KOPT-K1 (cell line): ENCODE data around the gene ADPRH.
"Not testable (repeated sequence)": the region's sequence is repeated elsewhere in the genome, so short reads cannot be mapped to it uniquely, and the experiment has no call there.

ENCODE experiments used
- H3K27ac ChIP-seq: fragments of 200-600 bp; sonication (generic); 2 replicates; pipeline ENCODE4 v1.5.1; 2016; ENCODE audit warnings: antibody characterized with exemption, mild to moderate bottlenecking, low read depth, low read length; ENCODE audit not compliant: poor library complexity, severe bottlenecking
- H3K36me3 ChIP-seq: fragments of 200-600 bp; sonication (generic); 2 replicates; pipeline ENCODE4 v1.5.1; 2017; ENCODE audit warnings: antibody characterized with exemption, mild to moderate bottlenecking, low read length, moderate library complexity; ENCODE audit not compliant: insufficient read depth
- H3K9me3 ChIP-seq: fragments of 200-600 bp; sonication (generic); 2 replicates; pipeline ENCODE4 v1.5.1; 2017; ENCODE audit warnings: antibody characterized with exemption, low read length, mild to moderate bottlenecking; ENCODE audit not compliant: insufficient read depth, poor library complexity, severe bottlenecking

The ADPRH gene

DNA sequence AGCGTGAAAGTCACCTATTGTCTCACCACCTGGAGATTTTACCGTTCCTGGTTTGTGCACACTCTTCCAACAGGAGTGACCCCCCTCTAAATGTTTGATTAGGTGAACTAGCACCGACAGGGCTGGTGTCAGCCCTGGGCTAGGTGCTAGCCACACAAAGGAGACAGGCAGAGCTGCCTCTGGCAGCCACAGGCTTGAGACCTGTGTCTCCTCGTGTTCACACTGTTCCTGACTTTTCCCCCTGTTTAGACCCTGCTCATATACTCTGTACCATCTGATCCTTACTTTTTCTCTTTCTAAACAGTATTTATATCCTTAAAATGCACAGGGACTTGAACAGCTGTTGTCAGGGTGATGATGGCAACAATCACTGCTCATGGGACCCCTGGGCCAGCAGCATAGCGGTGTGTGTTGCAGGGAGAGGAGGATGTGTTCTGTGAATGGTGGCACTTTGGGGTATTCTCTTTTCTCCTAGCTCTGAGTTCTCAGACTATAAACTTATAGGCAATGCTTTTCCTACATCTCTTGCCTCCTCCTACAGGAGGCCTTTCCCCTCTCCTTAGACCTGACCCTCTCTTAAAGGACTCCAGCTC is 25.4 kb upstream of the ADPRH start:
- Histone ChIP-seq H3K36me3 (no peaks in the 10 kb centered on the region), H3K27ac (no peak overlapping the region), H3K9me3 (no peaks in the 10 kb centered on the region)

DNA sequence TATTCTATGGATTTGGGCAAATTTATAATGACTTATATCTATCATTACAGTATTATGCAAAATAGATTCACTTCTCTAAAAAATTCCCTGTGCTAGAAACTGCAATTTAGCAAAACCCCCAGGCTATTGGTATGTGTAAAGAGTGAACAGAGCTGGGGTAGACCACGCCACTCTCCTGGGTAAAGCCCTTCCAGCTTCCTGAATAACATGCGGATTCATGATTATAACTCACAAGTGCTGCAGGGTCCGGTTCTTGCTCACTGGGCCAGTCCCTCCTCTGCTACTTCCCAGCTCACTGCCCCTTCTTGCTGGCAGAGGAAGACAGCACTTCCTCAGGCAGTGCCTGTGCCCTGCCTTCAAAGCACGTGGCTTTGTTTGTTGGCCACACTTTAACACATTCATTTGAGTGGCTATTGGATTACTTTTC is 24.0 kb upstream of the ADPRH start:
- H3K9me3 ChIP-seq, result no peaks in the 10 kb centered on the region
- H3K36me3 ChIP-seq, result no peaks in the 10 kb centered on the region
- no peak overlapping the region for H3K27ac ChIP-seq

DNA sequence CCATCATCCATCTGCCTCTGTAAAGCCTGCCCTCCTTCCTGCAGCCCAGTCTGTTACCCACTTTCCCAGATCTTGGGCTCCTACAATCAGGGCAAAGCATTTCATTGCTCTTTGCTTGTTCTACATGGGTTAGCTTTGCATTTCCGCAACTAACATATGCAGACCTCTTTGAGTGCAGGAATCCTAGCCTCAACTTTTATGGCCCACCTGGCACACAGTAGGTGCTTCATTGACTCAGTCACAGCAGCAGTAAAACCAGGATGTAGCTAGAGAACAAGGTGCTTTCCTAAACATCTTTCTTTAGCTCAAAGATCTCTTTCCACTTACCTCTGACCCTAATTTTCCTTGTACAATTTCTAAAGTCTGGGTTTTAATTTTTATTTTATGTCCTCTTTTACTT is 23.4 kb upstream of the ADPRH start:
- H3K27ac ChIP-seq, result no peak overlapping the region
- H3K9me3 ChIP-seq, result no peaks in the 10 kb centered on the region
- H3K36me3 ChIP-seq, result no peaks in the 10 kb centered on the region

DNA sequence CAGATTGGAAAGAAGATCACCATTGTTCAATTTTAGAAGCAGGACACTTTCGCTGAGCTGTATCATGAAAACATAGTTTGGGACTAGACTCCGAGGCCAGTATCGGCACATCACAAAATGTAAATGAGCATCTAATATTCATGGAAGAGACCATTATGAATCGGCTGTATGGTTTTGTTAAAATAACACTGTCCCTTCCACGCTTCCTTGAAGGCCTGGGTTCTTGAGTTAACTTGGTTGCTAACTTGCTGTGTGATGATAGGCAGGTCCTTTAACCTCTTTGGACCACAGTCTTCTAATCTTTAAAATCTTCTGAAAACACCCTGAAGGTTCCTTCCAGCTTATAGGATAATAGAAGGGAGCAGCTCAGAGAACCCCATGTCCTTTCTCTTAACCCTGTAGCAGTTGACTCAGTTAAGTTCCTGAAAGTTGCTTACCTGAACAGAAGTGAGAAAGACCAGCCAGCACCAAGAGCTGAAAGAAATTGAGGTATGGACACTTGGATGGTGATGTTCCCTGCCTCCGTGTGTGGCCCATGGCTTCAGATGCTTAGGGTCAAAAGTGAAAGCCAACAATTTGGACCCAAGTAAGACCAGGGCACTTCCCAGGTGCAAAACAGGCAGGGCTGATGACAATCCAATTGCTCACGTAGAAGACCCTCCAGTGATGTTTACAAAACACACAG is 22.0 kb upstream of the ADPRH start:
- no peak overlapping the region for H3K27ac ChIP-seq
- H3K9me3 ChIP-seq, result no peaks in the 10 kb centered on the region
- H3K36me3 ChIP-seq, result no peaks in the 10 kb centered on the region

DNA sequence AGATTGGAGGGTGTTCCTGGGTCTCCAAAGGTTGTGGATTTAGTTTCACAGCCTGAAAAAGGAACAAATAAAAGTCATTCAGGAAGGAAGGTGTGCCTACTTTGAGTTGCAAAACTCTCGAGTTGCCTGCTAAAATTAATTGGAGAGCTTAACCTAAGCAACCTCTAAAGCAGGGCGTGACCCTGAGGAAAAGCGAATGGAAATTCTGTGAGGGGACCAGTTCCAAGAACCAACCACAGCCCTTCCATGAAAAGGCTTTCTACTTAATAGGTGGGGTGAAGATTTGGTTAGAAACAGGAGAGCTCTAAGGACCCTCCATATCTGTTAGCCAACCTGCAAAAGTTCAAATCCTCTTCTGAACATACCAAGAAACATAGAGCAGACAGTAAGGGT is 21.4 kb upstream of the ADPRH start:
- H3K36me3 ChIP-seq, result no peaks in the 10 kb centered on the region
- H3K9me3 ChIP-seq, result no peaks in the 10 kb centered on the region
- H3K27ac ChIP-seq, result no peak overlapping the region

DNA sequence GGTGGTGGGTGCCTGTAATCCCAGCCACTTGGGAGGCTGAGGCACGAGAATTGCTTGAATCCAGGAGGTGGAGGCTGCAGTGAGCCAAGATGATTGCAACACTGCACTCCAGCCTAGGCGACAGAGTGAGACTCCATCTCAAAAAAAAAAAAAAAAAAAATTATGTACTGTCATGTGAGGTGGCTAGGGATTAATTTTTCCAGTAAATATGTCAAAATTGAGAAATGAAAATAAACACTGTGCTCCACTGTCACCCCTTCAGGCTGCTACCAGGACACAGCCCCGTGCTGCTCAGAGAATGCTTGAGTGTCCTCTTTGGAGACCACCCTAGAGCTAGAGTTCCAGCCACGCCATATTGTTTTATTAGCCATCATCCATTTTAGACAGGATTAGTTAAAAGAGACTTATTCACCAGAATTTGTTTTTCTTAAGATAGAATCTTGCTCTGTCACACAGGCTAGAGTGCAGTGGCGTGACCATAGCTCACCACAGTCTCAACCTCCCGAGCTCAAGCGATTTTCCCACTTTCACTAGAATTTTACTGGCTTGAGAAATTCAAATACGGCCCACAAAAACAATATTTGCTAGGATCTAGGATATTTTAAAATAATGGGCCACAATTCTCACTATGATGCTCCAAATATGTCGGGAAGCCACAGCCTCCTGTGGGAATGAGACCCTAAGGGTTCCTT is 20.5 kb upstream of the ADPRH start:
- Histone ChIP-seq H3K36me3 (no peaks in the 10 kb centered on the region), H3K9me3 (no peaks in the 10 kb centered on the region), H3K27ac (no peak overlapping the region)

DNA sequence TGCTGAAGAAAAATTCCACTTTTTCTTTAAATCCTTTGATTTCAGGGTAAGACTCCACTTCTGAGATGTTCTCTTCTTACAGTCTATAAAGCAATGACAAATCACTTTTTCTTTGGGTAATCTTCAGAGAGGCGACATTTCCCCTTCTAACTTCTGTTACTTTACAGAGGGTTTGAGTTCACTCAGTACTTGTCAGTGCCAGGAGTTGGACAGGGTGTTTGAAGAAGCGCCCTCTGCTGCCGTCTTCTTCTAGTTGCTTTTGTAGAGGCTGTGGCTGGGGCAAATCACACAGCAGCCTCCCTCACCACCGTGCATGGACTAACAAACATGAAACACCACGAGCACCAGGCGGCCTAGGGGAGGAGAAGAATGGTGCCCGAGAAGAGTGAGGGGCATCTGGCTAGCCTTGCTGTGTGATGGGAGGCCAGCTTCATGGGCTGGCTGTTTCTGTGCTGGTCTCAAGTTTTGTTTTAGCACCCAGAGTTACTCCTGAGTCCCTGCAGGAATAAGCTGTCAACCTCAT is 19.8 kb upstream of the ADPRH start, which contains the start of gene CD80:
Gene CD80, minus strand, starts transcription at position 174 of the 523 bp plus-strand sequence. CDS start 1,886 bp downstream, outside the sequence.
- no peak within 1 kb of the TSS for H3K27ac ChIP-seq
- H3K9me3 ChIP-seq, result no peaks in the 10 kb centered on the region
- no peaks in the 10 kb centered on the region for H3K36me3 ChIP-seq

DNA sequence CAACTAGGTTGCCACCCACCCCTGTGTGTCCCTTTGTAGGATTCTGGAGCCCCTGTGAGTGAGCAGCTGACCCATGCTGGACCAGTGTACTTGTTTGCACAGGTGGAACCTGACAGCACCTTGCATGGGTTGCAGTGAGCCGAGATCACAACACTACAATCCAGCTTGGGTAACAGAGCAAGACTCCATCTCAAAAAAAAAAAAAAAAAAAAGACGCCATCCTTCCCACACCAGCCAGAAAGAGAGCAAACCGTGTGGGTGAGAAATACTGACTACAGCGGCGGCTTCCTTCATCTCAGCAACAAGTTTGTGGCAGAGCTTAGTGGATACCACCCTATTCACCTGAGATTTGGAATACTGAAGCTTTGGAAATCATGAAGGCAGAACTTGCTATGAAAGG is 19.1 kb upstream of the ADPRH start:
- Histone ChIP-seq H3K36me3 (no peaks in the 10 kb centered on the region), H3K27ac (no peak overlapping the region), H3K9me3 (no peaks in the 10 kb centered on the region)

DNA sequence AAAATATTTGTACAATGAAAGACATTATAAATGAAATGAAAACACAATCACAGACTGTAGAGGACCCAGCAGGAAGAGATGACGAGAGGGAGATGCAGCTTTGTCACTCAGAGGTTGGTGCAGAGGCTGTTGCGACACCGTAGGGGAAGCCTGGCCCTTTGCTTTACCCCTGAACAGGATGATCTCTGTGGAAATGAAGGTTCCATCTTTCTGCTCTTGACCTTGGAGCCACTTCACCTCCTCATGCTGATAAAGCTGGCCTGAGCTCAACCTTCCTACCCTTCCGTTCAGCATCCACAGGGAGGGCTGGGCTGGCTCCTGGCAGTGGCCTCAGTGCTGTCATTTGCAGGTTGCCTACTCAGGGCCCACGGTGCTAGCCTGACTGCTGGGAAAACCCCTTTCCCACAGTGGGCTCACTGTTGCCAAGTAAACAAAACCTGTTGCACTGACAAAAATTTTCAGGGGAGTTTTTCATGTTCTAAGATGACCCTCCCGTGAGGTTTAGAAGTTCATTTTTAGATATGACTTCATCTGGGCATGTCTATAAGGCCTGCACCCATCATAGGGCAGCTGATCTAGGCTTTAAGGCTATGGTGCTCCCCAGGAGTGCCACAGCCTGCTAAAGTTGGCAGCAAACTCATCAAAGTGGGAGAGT is 16.9 kb upstream of the ADPRH start:
- H3K9me3 ChIP-seq, result no peaks in the 10 kb centered on the region
- H3K27ac ChIP-seq, result no peak overlapping the region

DNA sequence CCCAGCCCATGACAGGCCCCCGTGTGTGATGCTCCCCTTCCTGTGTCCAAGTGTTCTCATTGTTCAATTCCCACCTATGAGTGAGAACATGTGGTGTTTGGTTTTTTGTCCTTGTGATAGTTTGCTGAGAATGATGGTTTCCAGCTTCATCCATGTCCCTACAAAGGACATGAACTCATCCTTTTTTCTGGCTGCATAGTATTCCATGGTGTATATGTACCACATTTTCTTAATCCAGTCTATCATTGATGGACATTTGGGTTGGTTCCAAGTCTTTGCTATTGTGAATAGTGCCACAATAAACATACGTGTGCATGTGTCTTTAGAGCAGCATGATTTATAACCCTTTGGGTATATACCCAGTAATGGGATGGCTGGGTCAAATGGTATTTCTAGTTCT is 16.0 kb upstream of the ADPRH start:
- not testable (repeated sequence) for H3K27ac ChIP-seq, H3K36me3 ChIP-seq, H3K9me3 ChIP-seq

More for the DNA sequence above, 16.9 kb upstream of the ADPRH start:
- no peaks in the 10 kb centered on the region for H3K36me3 ChIP-seq

DNA sequence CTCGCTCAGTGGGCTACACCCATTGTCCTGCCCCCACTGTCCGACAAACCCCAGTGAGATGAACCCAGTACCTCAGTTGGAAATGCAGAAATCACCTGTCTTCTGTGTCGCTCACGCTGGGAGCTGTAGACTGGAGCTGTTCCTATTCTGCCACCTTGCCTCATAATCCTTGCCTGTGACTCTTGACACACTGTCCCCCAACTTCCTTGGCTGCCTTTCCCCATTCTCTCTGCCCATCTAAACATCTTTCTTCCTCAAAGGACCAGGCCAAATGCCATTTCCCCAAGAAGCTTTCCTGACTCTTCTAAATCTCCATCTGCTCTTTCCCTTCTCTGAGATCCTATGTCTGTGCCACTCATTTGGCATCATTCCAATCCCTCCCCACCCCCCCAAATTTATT is 10.1 kb upstream of the ADPRH start:
- H3K27ac ChIP-seq, result no peak overlapping the region
- H3K36me3 ChIP-seq, result no peaks in the 10 kb centered on the region

DNA sequence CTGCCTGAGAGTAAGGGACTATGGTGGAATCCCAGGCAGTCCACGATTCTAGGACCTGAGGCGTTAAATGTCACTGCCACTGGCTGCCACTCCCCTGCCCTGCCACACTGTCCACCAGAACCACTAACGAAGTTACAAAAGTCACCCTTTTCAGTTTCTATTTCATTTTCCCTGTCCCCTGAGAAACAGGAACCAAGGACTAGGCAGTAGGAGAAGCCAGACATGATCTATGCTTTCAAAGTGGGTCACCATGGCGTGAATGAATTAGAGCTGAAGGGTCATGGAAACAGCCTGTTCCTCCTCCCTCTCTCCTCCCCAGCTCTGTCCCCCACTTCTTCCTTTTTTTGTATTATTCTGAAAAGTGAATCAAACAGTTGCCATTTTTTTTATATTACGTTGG is 9.1 kb upstream of the ADPRH start:
- Histone ChIP-seq H3K27ac (no peak overlapping the region), H3K36me3 (no peaks in the 10 kb centered on the region), H3K9me3 (no peaks in the 10 kb centered on the region)

More for the DNA sequence above, 10.1 kb upstream of the ADPRH start:
- H3K9me3 ChIP-seq, result no peaks in the 10 kb centered on the region

DNA sequence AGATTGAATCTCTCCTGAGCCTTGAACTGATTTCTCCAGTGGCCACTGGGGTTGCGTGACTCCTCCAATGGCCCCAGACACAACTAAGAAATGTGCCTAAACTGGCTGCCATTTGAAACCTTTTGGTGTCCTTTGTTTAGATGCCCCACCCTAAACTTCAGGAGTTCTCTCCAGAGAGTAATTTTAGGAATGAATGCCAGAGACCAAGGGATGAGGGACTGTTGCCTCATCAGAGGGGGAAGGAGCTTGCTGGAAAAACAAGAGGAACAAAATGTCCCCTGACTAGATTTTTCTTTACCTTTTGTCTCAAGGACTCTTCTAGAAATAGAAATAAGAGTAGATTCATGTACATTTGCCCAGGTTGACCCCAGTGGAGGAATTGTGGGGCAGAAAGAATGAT is 8.1 kb upstream of the ADPRH start:
- Histone ChIP-seq H3K27ac (no peak overlapping the region), H3K9me3 (no peaks in the 10 kb centered on the region)

DNA sequence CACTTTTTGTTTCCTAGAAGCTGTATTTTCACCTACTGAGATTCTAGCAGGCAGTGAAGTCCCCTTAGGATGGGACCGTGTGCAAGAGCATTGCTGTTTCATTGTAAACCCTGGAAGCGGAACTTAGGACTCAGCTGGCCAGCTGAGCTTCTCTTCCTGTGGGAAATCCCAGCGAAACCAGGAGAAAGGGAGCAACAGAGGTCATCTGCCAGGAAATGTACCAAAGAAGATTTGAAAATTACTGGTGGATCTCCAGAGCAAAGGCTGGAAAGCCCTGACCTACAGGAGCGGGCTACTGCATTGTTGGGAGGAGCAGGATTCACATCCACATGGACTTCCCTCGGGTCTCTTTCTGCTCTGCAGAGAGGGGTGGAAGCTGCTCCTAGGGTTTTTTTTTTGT is 7.6 kb upstream of the ADPRH start:
- Histone ChIP-seq H3K9me3 (no peaks in the 10 kb centered on the region), H3K36me3 (no peaks in the 10 kb centered on the region), H3K27ac (no peak overlapping the region)

More for the DNA sequence above, 8.1 kb upstream of the ADPRH start:
- H3K36me3 ChIP-seq, result no peaks in the 10 kb centered on the region

DNA sequence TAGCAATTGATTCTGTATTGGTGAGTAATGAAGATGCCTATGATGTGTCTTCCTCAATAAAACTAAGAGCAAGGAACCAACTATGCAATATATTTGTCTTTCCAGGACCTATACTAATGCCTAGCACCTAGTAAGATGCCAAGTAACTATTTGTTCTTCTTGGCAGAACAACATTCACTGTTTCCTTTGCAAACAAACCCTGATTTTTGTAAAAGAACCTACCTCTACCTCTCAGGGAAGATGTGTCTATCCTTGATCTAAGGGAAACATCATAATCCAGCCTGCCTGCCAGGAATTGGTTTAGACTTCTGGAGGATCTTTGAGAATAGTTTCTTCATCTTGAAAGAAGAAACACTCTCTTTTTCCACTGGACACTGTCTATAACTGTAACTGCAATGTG is 3.8 kb upstream of the ADPRH start:
- no peaks in the 10 kb centered on the region for H3K36me3 ChIP-seq
- no peaks in the 10 kb centered on the region for H3K9me3 ChIP-seq
- no peak overlapping the region for H3K27ac ChIP-seq
